ENCODE measurements around the gene MRPL19. TPM values are rescaled to one million over a fixed set of nuclear protein-coding genes. Genes with fewer than 3 reads are reported as not detected.

The MRPL19 gene
- total and polyA plus RNA-seq, 2 of the 13 experiments (the other 11 are each of a cell fraction or from before 2014, with no cell fraction given) = 43.2 to 163 TPM

DNA sequence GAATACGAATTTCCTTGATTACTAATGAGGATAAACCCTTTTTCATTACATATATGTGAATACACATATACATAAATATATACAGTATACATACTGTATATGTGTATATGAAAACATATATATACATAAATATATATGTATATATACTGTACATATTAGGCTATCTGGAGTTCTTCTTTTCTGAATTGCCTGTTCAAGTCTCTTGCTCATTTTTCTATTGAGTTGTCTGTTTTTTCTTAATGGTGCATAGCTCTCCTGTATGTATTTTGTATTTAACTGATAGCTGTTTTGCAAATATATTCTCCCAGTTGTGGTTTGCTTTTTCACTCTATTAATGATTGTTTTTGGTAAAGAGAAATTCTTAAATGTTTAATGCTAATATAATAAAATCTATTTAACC, 73.0 kb downstream of the MRPL19 start (continued):
- TF ChIP-seq, protein P1, sequence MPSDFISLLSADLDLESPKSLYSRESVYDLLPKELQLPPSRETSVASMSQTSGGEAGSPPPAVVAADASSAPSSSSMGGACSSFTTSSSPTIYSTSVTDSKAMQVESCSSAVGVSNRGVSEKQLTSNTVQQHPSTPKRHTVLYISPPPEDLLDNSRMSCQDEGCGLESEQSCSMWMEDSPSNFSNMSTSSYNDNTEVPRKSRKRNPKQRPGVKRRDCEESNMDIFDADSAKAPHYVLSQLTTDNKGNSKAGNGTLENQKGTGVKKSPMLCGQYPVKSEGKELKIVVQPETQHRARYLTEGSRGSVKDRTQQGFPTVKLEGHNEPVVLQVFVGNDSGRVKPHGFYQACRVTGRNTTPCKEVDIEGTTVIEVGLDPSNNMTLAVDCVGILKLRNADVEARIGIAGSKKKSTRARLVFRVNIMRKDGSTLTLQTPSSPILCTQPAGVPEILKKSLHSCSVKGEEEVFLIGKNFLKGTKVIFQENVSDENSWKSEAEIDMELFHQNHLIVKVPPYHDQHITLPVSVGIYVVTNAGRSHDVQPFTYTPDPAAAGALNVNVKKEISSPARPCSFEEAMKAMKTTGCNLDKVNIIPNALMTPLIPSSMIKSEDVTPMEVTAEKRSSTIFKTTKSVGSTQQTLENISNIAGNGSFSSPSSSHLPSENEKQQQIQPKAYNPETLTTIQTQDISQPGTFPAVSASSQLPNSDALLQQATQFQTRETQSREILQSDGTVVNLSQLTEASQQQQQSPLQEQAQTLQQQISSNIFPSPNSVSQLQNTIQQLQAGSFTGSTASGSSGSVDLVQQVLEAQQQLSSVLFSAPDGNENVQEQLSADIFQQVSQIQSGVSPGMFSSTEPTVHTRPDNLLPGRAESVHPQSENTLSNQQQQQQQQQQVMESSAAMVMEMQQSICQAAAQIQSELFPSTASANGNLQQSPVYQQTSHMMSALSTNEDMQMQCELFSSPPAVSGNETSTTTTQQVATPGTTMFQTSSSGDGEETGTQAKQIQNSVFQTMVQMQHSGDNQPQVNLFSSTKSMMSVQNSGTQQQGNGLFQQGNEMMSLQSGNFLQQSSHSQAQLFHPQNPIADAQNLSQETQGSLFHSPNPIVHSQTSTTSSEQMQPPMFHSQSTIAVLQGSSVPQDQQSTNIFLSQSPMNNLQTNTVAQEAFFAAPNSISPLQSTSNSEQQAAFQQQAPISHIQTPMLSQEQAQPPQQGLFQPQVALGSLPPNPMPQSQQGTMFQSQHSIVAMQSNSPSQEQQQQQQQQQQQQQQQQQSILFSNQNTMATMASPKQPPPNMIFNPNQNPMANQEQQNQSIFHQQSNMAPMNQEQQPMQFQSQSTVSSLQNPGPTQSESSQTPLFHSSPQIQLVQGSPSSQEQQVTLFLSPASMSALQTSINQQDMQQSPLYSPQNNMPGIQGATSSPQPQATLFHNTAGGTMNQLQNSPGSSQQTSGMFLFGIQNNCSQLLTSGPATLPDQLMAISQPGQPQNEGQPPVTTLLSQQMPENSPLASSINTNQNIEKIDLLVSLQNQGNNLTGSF (CRISPR knock-in tag; IDR thresholded peaks at IDR 0.05) = no peak

DNA sequence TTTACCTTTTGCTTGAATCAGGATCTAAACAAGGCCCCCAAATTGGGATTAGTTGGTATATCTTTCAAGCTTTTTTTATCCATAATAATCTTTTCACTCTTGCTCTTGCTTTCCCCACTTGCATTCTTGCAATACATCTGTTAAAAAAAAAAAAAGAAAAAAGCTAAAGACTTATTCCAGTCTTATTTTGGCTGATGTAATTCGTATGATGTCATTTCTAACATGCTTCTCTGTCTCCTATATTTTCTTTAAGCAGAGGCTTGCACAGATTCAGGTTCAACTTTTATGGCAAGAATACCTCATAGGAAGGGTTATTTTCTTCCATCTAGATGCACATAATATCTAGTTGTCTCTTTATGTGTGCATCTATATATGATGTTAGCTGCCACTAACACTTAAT, 73.9 kb downstream of the MRPL19 start:
- H3K4me2 ChIP-seq (ENCODE audit: low read depth, low read length) = no peak overlapping the region
- no peak for DNase-seq (ENCODE audit: low spot score)
- no peak overlapping the region for H2AFZ ChIP-seq (ENCODE audit: low read length)
- WGBS (ENCODE audit: low lambda C conversion rate) = 1% methylated on average over 1 of the region's 1 CpG
- FAIRE-seq = no peak
- H3K4me1 ChIP-seq (ENCODE audit: insufficient read depth, low read length) = no peaks in the 10 kb centered on the region
- ATAC-seq = no peak
- no peak overlapping the region for H3K4me3 ChIP-seq (replicated peaks in 1 of 3; ENCODE audit: insufficient read depth in 1 of 3, low read depth in 2 of 3, low read length in 3 of 3)
- BruUV-seq (replicated peaks) = no TSS peak
- no peaks in the 10 kb centered on the region for H4K20me1 ChIP-seq (ENCODE audit: insufficient read depth, low read length)
- intact Hi-C loops (cut with micrococcal nuclease; ENCODE audit: unreplicated experiment) (no loop called here), in situ Hi-C loops (cut with HindIII; ENCODE audit: extremely low pct_ligation_motif_present, low pct_unique_long_range_greater_than_20kb) (no loop called here)
- TF ChIP-seq ATF7 (IDR thresholded peaks at IDR 0.05) = peak; percentile 82
- no peak for TF ChIP-seq ATF7 (CRISPR knock-in tag; IDR thresholded peaks at IDR 0.05)
- no peak for TF ChIP-seq MAFK (conservative IDR thresholded peaks at IDR 0.05 in 1 of 2, IDR thresholded peaks at IDR 0.05 in 1 of 2; ENCODE audit: low read length in 2 of 2)
- no peaks in the 10 kb centered on the region for H3K9me3 ChIP-seq (ENCODE audit: low read length)
- ChIA-PET POLR2A (interaction anchor here (1.6 kb wide), 1 partner anchor 10 kb away, joined by 3 read pairs; the partner anchor contains the start of gene GCFC2), CTCF (ENCODE audit: low intra/inter-chr PET ratio, low total read pairs) (no interaction called here)
- H3K79me2 ChIP-seq (ENCODE audit: insufficient read depth, low read length) = no peaks in the 10 kb centered on the region
- H3K27ac ChIP-seq (ENCODE audit: extremely low read length, insufficient read depth, low read length) = no peak overlapping the region
- no peaks in the 10 kb centered on the region for H3K36me3 ChIP-seq (replicated peaks in 1 of 2; ENCODE audit: control insufficient read depth in 1 of 2, insufficient read depth in 2 of 2, low read length in 2 of 2)
- no peak overlapping the region for H3K9ac ChIP-seq (ENCODE audit: insufficient read depth, low read depth, low read length)
- no peaks in the 10 kb centered on the region for H3K27me3 ChIP-seq (ENCODE audit: control insufficient read depth in 1 of 2, insufficient read depth in 2 of 2, low read length in 2 of 2)

All from HepG2 (cell line).